IPS-NIHi7 (cell line): ENCODE results near the gene F2RL3.

Experiments
- DNase-seq: peaks from one replicate; pipeline ENCODE4 v3.0.0; 2012; ENCODE audit warnings: mixed read lengths; ENCODE audit errors: extremely low spot score

The F2RL3 gene

DNA sequence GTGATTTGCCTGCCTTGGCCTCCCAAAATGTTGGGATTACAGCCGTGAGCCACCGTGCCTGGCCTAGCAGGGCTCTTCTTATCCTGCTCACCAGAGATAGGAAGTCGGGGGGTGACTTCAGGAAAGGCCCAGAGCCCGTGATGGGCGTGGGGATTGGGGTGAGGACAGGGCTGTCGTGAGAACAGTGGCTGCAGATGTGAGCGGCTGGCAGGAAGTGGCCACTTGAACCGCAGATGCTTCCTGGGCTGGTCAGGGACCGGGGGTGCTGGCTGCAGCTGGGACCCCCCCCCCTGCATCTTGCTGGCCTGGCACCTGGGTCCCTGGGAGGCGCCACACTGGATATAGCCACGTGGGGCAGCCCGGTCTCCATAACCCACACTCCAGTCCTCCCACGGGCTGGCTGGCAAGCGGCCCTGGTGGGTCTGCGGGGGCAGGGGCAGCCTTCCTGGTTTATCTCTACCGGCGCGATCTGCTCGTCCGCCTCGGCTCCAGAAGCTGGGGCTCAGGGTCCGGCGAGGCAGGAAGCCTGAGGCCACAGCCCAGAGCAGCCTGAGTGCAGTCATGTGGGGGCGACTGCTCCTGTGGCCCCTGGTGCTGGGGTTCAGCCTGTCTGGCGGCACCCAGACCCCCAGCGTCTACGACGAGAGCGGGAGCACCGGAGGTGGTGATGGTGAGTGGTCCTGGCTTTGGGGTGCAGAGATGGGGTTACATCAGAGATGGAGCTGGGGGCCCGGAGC is at the start of gene F2RL3:
Gene F2RL3, plus strand, starts transcription at position 371 of the 737 bp plus-strand sequence. Its CDS starts 191 bp downstream, at position 562.
- no peak for DNase-seq

DNA sequence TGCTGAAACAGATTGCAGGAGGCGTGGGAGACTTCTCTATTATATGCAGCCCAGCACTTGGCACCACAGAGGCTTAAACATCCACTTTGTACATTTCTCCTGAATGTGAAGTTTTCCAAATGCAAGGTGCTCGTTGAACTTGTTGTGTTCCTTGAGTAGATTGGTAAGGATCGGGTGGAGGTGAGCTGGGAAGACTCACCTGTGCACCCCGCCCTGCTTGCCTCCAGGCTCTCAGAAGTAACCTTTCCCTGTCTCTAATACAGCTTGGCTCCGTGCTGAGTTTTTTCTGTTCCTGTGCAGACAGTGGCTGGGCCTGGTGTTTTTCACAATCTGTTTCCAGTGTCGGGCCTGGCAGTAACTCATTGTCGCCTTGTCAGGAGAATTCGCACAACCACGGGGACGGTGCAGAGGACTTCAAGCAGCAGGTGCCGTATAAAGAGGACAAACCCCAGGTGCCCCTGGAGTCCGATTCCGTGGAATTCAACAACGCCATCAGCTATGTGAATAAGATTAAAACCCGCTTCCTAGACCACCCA is 47.3 kb upstream of the F2RL3 start:
- DNase-seq = no peak

DNA sequence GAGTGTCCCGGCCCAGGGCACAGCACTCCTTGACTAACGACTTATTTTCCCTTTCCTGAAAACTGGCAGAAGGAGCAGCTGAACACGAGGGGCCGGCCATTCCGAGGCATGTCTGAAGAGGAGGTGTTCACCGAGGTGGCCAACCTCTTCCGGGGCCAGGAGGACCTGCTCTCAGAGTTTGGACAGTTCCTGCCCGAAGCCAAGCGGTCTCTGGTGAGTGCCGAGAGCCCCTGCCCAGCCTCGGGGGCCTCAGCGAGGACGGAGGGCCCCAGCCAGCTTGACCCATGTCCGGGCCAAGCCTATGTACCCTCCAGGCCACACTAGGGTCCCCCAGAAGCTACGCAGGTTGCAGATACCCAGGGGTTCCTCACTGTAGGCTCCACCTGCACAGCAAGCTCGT is 41.9 kb upstream of the F2RL3 start:
- no peak for DNase-seq

DNA sequence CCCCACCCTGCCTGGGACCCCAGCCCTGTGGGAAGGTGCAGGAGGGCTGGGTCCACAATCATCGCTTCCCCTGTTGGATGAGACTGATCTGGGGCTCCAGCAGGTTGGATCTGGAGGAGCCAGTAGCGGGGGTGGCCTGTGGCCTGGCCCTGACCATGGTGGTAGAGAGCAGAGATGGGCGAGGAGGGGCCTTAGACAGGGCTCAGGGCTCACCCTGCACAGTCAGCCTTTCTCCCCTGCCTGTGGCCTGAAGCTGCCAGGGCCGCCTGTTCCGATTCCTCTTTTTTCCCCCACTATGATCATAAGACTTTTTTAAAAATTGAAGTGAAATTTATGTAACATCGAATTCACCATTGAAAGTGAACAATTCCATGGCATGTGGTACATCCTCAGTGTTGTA is 41.4 kb upstream of the F2RL3 start:
- DNase-seq = no peak

DNA sequence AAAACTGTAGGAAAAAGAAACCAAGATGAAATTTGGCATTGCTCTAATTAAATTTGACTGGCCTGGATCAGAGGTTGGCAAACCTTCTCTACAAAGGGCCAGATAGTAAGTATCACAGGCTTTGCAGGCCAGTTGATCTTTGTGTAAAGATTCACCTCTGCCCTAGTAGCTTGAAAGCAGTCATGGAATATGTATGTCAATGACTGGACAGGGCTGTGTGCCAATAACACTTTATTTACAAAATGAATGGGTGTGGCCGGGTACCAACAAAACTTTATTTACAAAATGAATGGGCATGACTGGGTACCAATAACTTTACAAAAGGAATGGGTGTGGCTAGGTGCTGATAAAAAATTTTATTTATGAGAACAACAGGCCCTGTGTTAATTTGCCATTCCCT is 39.6 kb upstream of the F2RL3 start:
- no peak for DNase-seq

DNA sequence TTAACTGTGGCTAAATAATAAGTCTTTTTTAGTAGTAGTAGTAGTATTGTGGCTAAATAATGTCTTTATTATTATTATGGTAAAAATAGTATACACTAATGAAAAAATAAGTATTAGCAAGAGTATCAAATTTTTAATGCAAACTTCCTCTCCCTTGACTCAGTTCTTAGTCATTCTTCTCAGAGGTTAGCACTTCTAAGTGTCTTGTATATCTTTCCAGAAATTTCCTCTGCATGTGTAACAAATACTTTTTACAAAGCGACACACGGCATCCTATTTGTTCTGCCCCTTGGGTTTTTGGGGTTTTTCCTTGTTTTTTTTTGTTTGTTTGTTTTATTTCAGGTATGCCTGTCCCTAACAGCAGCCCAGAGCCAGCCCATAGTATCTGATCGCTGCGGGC is 38.7 kb upstream of the F2RL3 start:
- DNase-seq = no peak

DNA sequence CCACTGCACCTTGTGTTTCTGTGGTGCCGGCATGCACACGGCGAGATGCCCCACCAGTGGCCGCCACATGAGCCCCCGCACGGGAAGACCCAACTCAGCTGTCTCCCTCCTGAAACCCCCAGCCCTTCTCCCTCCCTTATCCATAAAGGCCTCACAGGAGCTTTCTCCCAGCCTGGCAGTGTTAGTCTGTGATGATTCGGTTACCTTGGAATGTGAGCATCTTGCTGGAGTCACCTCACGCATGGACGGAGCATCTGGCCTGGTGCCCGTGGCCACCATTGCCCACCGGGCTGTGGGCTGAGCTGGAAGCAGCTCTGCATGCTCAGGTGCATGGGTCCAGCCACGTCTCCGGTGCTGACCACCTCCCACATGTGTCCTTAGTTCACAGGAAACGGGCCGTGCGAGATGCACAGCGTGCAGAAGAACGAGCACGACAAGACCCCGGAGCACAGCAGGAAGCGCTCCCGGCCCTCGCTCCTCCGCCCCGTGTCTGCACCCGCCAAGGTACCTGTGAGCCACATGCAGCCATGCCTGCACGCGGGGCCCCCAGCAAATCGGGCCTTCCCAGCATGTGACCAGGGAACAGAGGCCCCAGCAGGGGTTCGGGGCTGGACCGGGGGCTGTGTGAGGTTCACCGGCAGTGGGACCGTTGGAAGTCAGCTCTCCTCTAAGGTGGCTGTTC is 37.6 kb upstream of the F2RL3 start:
- no peak for DNase-seq

DNA sequence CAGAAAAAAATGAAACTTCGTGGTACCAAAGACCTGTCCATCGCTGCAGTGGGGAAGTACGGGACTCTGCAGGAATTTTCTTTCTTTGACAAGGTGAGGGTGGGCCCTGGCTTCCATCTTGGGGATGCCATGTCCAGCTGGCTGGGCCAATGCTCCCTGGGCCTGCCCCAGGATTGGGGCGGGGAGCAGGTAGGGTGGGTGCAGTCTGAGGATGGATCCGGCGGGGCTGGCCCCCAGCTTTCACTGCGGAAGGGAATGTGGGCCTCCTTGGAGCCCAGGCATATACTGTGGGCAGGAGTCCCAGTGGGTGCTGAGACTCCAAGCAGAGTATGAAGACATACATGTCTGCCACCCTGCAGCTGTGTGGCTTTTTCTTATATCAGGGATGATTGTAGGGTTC is 35.7 kb upstream of the F2RL3 start:
- DNase-seq = no peak

DNA sequence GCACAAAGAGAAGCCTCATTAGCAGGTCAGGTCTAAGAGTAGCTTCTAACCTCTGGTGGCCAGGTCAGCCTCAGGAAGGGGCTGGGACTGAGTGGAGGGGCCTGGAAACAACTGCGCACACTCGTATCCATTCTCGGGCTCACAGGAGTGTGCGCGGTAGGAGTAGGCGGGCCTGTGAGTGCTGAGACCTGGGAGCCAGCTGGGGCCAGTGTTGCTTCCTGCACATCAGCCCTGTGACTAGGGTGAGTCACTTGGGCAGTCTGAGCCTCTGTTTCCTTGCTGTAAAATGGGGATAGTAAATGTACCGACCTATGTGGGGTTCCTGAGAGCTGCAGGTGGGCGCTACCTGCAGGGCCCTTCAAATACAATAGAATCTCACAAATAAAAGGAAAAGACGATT is 32.7 kb upstream of the F2RL3 start:
- DNase-seq = no peak

DNA sequence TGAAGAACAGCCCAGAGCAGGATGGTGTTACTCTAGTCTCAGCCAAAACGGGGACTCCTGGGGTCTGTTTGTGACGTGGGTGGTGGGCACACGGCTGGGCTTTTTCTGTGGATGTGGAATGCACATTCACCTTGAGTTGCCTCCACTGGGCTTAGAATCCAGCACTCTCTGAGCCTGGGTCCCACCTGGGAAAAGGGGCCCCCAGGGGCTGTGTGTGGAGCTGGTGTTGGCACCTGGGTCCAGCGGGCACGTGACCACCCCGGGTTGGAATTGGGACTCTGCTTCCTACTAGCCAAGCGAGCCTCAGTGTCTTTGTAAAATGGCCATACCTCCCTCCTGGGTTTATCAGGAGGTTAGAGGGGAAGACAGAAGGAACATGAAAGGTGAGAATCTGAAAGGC is 29.2 kb upstream of the F2RL3 start:
- DNase-seq = no peak

DNA sequence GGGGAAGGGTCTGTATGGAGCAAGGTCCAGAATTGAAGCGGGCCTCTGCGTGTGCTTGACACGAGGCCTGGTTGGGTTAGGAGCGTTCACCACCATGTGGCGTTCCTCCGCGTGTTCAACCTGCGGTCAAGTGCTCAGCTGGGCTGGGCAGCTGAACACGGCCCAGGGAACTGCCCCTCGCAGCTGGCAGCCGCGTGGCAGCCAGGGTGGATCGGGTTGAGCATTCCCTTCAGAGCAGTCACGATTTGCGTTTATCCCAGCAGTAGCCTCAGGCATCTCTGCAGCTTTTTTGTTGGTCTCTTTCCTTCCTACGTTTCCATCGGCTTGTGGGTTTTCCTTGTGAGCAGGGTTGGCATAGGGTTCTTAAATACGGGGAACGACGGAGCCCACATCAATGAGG is 28.7 kb upstream of the F2RL3 start:
- DNase-seq = no peak

DNA sequence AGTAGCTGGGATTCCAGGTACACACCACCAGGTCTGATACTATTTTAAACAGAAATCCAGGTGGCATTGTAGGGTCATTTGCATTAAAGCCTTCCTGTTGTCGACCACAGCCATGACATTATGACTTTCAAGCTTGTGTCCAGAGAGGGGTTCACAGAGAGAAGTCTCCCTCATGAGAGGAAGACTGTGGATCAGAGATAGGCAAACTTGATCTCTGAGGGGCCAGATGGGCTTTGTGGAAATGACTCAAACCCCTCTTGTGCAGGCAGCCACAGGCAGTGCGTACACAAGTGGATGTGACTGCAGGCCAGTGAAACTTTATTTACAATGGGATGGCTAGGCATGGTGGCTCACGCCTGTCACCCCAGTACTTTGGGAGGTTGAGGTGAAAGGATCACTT is 27.8 kb upstream of the F2RL3 start:
- no peak for DNase-seq

DNA sequence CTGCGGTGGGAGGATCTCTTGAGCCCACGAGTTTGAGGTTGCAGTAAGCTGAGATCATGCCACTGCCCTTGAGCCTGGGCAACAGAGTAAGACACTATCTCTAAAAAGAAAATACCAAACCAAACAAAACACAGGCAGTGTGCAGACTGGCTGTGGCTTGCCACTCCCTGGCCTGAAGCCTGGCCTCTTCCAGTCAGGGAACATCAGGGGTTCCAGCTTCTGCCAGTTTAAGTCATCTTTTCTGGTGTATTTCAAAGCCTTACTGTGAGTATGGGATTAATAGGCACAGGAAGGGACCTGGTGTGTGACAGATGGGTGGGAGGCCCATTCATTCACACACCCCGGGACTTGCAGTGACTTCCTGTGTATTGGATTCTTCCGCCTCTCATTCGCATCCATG is 27.0 kb upstream of the F2RL3 start:
- DNase-seq = no peak

DNA sequence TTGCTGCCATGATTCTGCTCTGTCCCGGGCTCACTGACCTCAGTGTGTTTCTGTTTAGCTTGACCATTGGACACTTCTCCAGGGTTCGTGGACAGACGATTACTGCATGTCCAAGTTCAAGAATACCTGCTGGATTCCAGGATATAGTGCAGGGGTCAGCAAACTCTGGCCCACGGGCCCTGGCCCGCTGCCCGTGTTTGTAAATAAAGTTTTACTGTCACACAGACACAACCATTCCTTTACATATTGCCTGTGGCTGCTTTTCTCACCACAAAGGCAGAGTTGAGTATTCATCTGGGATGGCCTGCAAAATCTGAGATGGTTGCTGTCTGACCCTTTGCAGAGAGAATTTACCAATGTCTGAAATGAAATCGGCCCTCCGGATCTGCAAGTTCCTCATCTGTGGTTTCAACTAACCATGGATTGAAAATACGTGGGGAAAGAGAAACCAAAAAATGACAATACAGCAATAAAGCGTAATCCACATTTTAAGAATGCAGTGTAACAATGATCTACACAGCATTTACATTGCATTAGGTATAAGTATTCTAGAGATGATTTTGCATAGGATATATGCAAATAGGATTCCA is 25.9 kb upstream of the F2RL3 start:
- no peak for DNase-seq

DNA sequence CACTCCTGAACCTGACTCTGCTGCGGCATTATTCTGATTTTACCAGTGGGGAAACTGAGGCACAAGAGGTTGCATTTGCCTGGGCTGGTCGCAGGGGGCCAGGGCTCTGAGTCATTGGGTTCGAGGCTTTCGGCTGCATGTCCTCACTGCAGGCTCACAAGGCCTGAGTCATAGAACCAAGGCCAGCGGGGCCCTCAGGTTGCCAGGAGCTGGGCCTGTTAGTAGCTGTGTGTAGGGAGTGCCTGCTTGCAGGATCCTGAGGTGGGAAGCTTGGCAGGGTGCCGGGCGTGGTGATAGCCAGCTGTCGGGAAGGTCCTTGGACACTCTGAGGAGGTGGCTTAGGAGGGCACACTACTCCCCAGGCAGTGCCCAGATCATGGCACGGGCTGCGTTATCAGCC is 21.6 kb upstream of the F2RL3 start:
- no peak for DNase-seq

DNA sequence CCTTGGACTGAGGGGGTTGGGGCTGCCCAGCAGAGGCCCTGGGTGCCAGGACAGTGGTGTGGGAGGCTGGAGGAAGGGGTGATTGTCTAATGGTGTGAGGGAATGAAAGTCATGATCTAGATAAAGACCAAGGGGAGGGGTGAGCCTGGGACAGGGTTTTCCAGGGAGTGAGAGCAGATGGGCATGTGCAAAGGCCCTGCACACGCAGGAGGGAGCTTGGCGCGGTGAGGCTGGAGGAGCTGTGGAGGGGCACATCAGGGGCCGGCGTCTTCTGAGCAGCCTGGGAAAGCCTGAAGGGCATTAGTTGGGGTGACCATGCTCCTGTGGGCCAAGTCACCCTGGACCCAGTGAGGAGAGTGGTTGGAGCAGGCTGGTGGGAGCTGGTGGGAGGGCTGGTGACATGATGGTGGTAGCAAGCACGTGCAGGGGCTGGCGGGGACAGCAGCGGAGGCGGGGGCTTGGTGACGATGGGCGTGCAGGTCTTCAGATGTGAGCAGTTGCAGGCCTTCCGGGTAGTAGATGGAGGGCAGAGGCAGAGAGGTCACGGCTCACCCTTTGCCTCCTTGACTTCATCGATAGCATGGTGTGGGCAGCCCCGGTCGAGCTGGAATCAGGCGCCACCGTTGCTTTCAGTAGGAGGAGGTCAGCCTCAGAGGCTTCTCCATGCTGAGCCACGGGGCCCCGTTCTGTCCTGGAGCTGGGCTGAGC is 20.2 kb upstream of the F2RL3 start:
- no peak for DNase-seq

DNA sequence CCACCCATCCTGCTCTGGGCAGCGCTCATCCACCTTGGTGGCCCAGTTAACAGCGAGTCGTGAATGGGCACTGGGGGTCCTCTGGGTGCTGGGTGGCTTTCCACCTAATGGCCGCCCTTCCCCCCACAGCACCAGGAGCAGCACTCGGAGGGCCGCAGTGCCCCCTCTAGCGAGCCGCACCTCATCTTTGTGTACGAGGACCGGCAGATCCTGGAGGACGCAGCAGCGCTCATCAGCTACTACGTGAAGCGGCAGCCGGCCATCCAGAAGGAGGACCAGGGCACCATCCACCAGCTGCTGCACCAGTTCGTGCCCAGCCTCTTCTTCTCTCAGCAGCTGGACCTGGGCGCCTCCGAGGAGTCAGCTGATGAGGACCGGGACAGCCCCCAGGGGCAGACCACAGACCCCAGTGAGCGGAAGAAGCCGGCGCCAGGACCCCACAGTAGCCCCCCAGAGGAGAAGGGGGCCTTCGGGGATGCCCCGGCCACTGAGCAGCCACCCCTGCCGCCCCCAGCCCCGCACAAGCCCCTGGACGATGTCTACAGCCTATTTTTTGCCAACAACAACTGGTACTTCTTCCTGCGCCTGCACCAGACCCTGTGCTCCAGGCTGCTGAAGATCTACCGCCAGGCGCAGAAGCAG is 19.3 kb upstream of the F2RL3 start:
- no peak for DNase-seq

DNA sequence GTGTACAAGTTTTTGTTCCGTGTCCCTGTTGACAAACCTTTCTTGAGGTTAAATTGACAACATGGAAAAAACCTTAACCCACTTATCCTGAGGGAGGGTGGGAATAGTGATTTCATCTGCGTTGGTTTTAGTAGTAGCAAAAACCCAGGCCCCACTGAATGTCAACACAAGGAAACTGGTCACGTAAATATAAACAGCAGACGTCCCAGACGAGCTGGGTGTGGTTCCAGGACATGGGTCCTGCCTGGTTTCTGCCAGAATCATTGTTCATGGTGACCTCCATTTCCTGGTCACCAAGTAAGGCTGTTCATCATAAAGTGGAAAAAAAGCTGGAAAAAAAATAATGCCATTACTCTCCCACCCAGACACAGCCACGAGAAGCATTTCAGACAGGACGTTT is 16.9 kb upstream of the F2RL3 start:
- no peak for DNase-seq

DNA sequence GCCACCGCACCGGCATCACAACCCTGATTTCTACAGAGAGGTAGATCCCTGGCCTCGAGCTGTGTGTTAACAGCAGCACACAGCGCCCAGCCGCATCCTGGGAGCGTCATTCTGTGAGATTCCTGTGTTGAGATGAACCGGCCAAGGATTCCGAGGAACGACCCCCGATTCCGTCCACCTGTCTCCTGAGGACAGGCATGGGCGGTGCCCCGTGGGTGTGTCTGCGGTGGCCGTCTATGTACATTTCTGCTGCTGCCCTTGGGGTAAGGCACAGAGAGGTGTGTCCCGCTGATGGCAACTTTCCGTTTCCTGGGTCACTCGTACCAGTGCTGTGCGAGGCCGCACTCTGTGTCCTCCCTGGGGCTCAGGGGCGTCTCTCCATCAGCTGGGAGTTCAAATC is 16.1 kb upstream of the F2RL3 start:
- no peak for DNase-seq

DNA sequence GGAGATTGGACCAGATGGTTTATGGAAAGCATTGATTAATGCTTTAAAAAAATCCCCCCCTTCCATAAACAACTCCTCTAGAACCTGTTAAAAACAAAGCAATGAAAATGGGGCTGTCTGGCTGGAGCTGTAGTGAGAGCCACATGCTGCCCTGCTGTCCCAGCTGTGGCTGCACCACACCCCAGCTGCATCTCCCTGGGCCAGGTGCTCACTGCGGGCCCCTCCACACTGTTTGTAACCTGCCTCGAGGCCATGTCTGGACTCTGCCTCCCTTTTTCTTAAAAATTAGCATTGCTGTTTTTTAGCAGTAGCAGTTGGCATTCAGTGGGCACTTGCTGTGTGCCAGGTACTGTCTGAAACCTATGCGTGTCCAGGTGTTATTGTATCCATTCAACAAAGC is 15.2 kb upstream of the F2RL3 start:
- DNase-seq = no peak

DNA sequence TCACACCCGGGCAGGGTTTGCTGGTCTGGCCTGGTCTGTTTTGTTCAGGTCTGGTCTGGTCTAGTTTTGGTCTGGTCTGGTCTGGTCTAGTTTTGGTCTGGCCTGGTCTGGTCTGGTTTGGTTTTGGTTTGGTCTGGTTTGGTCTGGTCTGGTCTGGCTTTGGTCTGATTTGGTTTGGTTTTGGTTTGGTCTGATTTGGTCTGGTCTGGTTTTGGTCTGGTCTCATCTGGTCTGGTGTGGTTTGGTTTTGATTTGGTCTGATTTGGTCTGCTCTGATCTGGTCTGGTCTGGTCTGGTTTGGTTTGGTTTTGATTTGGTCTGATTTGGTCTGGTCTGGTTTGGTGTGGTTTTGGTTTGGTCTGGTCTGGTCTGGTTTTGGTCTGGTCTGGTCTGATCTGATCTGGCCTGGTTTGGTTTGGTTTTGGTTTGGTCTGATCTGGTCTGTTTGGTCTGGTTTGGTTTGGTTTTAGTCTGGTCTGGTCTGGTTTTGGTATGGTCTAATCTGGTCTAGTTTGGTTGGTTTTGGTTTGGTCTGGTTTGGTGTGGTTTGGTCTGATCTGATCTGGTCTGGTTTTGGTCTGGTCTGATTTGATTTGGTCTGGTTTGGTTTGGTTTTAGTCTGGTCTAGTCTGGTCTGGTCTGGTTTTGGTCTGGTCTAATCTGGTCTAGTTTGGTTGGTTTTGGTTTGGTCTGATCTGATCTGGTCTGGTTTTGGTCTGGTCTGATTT is 14.4 kb upstream of the F2RL3 start:
- DNase-seq = no peak
